RWPE2 (cell line): Measurements from ENCODE around the gene GDPGP1.

Source experiments
- ATAC-seq: fragments of 200-7000 bp; cut with Tn5 transposase; 3 replicates; pipeline ENCODE4 v1.9.1; 2021; ENCODE audit warnings: low read depth
- DNase-seq: peaks from one replicate; pipeline ENCODE4 v3.0.0-alpha.2; 2020; ENCODE audit warnings: low spot score
- H3K27ac ChIP-seq: fragments of 450-650 bp; 2 replicates; pipeline ENCODE4 v1.5.1; 2017; ENCODE audit warnings: mild to moderate bottlenecking; ENCODE audit not compliant: poor library complexity, severe bottlenecking
- H3K27me3 ChIP-seq: fragments of 250-450 bp; sonication (Bioruptor Pico); 2 replicates; pipeline ENCODE4 v1.5.1; 2021; ENCODE audit warnings: mild to moderate bottlenecking, moderate library complexity; ENCODE audit not compliant: insufficient read depth, poor library complexity, severe bottlenecking
- H3K36me3 ChIP-seq: fragments of 250-450 bp; sonication (Bioruptor Pico); 2 replicates; pipeline ENCODE4 v1.5.1; 2020; ENCODE audit warnings: low read depth, mild to moderate bottlenecking, moderate library complexity
- H3K4me1 ChIP-seq: fragments of 250-450 bp; sonication (Bioruptor Pico); 2 replicates; pipeline ENCODE4 v1.5.1; 2021; ENCODE audit warnings: mild to moderate bottlenecking, moderate library complexity; ENCODE audit not compliant: insufficient read depth, poor library complexity, severe bottlenecking
- H3K4me3 ChIP-seq: fragments of 250-450 bp; sonication (Bioruptor Pico); 2 replicates; pipeline ENCODE4 v1.5.1; 2021; ENCODE audit warnings: mild to moderate bottlenecking, moderate library complexity; ENCODE audit not compliant: severe bottlenecking
- H3K9me3 ChIP-seq: fragments of 250-450 bp; sonication (Bioruptor Pico); 2 replicates; pipeline ENCODE4 v1.5.1; 2021; ENCODE audit warnings: mild to moderate bottlenecking, moderate library complexity; ENCODE audit not compliant: severe bottlenecking
- TF ChIP-seq, protein P1 (sequence below): fragments of 450-650 bp; IDR thresholded peaks from one replicate; pipeline ENCODE4 v1.5.1; 2017; ENCODE audit warnings: mild to moderate bottlenecking, moderate library complexity; ENCODE audit not compliant: poor library complexity, severe bottlenecking

GDPGP1 gene

DNA sequence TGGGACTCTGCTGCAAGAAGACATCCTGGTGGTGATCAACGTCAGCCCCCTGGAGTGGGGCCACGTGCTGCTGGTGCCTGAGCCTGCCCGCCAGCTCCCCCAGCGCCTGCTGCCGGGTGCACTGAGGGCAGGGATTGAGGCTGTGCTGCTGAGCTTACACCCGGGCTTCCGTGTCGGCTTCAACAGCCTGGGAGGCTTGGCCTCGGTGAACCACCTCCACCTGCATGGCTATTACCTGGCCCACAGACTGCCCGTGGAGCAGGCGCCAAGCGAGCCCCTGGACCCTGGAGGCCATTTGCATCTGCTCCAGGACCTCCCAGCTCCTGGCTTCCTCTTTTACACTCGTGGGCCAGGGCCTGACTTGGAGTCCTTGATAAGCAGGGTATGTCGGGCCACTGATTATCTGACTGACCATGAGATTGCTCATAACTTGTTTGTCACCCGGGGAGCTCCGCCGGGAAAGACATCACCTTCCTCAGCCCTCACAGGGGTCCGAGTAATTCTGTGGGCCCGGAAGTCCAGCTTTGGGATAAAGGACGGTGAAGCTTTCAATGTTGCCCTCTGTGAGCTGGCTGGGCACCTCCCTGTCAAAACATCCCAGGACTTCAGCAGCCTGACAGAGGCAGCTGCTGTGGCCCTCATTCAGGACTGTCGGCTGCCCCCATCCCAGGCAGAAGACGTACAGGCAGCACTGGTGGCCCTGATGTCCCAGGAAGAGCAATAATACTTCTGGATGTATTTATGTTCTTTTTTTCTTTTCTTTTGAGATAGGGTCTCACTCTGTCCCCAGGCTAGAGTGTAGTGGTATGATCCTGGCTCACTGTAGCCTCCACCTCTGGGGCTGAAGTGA lies 7.6 kb downstream of the GDPGP1 start:
- no peaks in the 10 kb centered on the region for H3K4me1 ChIP-seq
- peaks cover 23% of the 10 kb centered on the region for H3K36me3 ChIP-seq
- H3K27ac ChIP-seq: no peak overlapping the region
- ATAC-seq (0 out of 3 replicates have a peak, but pooled peaks have one; percentile 4), DNase-seq (no peak)
- TF ChIP-seq, protein P1, sequence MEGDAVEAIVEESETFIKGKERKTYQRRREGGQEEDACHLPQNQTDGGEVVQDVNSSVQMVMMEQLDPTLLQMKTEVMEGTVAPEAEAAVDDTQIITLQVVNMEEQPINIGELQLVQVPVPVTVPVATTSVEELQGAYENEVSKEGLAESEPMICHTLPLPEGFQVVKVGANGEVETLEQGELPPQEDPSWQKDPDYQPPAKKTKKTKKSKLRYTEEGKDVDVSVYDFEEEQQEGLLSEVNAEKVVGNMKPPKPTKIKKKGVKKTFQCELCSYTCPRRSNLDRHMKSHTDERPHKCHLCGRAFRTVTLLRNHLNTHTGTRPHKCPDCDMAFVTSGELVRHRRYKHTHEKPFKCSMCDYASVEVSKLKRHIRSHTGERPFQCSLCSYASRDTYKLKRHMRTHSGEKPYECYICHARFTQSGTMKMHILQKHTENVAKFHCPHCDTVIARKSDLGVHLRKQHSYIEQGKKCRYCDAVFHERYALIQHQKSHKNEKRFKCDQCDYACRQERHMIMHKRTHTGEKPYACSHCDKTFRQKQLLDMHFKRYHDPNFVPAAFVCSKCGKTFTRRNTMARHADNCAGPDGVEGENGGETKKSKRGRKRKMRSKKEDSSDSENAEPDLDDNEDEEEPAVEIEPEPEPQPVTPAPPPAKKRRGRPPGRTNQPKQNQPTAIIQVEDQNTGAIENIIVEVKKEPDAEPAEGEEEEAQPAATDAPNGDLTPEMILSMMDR: no peak
- no peaks in the 10 kb centered on the region for H3K27me3 ChIP-seq
- H3K4me3 ChIP-seq: no peak overlapping the region
- H3K9me3 ChIP-seq: no peaks in the 10 kb centered on the region

DNA sequence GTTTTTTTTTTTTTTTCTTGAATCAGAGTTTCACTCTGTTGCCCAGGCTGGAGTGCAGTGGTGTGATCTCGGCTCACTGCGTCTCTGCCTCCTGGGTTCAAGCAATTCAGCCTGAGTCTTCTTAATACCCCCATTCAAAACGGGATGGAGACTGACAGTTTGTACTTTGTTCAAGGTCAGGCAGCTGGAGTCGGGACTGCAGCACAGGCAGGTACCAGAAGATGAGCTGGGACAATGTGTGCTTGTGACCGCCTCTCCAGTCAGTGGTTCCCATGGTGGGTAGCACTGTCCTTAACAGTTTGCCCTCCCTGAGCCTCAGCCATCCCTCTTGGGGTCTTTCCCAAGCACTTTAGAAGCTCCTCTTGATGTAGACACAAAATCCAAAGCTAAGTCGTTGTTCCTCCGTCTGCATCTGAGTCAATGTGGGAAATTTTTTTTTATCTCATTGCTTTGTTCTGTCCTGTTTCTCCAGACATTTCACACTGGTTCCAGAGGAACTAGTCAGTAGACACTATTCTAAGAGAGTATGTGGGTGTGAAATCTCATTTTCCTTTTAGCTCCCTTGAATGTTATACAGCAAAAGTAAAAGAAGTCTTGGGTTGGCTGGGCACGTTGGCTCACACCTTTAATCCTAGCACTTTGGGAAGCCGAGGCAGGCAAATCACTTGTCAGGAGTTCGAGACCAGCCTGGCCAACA lies 10.1 kb downstream of the GDPGP1 start:
- H3K4me1 ChIP-seq: no peaks in the 10 kb centered on the region
- H3K27ac ChIP-seq: no peak overlapping the region
- DNase-seq (no peak), ATAC-seq (no peak)
- H3K36me3 ChIP-seq: peaks cover 4% of the 10 kb centered on the region
- H3K9me3 ChIP-seq: no peaks in the 10 kb centered on the region
- no peak overlapping the region for H3K4me3 ChIP-seq
- no peaks in the 10 kb centered on the region for H3K27me3 ChIP-seq
- TF ChIP-seq, protein P1: no peak

DNA sequence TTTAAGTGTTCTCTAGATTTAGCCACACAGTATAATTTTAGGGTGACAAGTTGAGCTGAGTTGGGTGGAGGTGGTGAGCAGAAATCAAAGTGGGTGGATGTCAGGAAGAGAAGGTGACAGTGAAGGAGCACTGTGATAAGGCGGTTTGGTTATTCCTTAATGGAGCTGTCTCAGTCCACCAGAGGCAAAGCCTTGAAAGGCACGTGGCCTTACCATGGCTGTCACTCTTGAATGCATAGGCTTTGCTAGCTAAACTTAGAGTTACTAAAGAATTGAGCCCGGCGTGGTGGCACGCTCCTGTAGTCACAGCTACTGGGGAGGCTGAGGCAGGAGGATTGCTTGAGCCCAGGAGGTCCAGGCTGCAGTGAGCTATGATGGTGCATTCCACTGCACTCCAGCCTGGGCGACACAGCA lies 14.8 kb downstream of the GDPGP1 start:
- Histone ChIP-seq H3K4me1 (peaks cover 3% of the 10 kb centered on the region), H3K36me3 (no peaks in the 10 kb centered on the region), H3K9me3 (no peaks in the 10 kb centered on the region), H3K27ac (no peak overlapping the region), H3K4me3 (no peak overlapping the region), H3K27me3 (no peaks in the 10 kb centered on the region)
- ATAC-seq: no peak
- DNase-seq: no peak
- TF ChIP-seq, protein P1: no peak

DNA sequence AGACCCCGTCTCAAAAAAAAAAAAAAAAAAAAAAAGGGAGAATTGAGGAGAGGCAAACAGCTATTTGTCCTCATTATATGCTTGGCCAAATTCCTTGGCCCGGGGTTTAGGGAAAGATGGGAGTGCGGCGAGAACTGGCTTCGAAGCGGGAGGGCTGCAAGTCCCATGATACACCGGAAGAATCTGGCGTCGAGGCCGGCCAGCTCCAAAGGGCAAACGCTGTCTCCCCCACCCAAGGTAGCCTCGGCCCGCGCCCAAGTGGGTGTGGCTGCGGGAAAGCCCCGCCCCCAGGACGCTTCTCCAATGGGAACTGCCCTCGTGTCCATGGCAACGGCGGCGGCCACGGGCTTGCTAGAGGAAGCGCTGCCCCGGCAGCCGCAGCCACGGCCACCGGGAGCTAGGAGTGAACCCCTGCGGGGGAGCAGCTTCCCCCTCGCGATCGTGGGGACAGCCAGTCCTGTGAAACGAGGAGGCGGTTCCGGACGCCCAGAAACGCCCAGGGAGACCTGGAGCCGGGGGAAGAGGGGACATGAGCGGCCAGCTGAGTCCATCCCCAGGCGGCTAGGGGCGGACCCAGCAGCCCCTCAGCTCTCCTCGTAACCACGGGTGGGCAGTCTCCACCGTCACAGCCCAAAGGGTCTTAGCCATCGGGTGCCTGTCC lies 15.3 kb downstream of the GDPGP1 start, which contains the start of gene TTLL13:
TTLL13 (plus strand) TSS at position 354 of the 661 bp plus-strand sequence. CDS start 1,075 bp downstream, outside the sequence.
- DNase-seq: peak; percentile 98
- Histone ChIP-seq H3K36me3 (no peaks in the 10 kb centered on the region), H3K4me1 (peaks cover 3% of the 10 kb centered on the region), H3K9me3 (no peaks in the 10 kb centered on the region), H3K27me3 (no peaks in the 10 kb centered on the region), H3K27ac (no peak within 1 kb of the TSS), H3K4me3 (peak within 1 kb of the TSS; percentile 44)
- ATAC-seq: peak; percentile 94
- TF ChIP-seq, protein P1: no peak
